Smooth muscle cell (in vitro differentiated cells): ENCODE data around the gene ZNF610. TPM values are rescaled to one million over a fixed set of nuclear protein-coding genes. Genes with fewer than 3 reads are reported as not detected.

Source experiments
- DNase-seq: peaks from one replicate; lab custom pipeline; 2025; ENCODE audit not compliant: unreplicated experiment; lab: John Stamatoyannopoulos, UW
- H2AFZ ChIP-seq: fragments of 200-600 bp; sonication (generic); 2 replicates; pipeline ENCODE4 v1.6.0; 2016; ENCODE audit warnings: antibody characterized with exemption, low read depth, mild to moderate bottlenecking
- H3F3A ChIP-seq: fragments of 200-600 bp; sonication (generic); 2 replicates; pipeline ENCODE4 v1.6.0; 2017; ENCODE audit warnings: antibody characterized with exemption, low read depth
- H3K27ac ChIP-seq: fragments of 200-600 bp; sonication (generic); 2 replicates; pipeline ENCODE4 v1.5.1; 2016; ENCODE audit warnings: low read depth, mild to moderate bottlenecking
- H3K27me3 ChIP-seq: fragments of 200-600 bp; sonication (generic); 2 replicates; pipeline ENCODE4 v1.6.1; 2016; ENCODE audit warnings: low read depth, mild to moderate bottlenecking
- H3K36me3 ChIP-seq: fragments of 200-600 bp; sonication (generic); 2 replicates; pipeline ENCODE4 v1.5.1; 2016; ENCODE audit warnings: low read depth
- H3K4me1 ChIP-seq: fragments of 200-600 bp; sonication (generic); 2 replicates; pipeline ENCODE4 v1.5.1; 2016; ENCODE audit warnings: low read depth
- H3K4me2 ChIP-seq: fragments of 200-600 bp; sonication (generic); 2 replicates; pipeline ENCODE4 v1.6.0; 2016; ENCODE audit warnings: mild to moderate bottlenecking
- H3K4me3 ChIP-seq: fragments of 200-600 bp; sonication (generic); 2 replicates; pipeline ENCODE4 v1.5.1; 2016; ENCODE audit warnings: mild to moderate bottlenecking
- H3K79me2 ChIP-seq: fragments of 200-600 bp; sonication (generic); 2 replicates; pipeline ENCODE4 v1.6.0; 2016; ENCODE audit warnings: low read depth, mild to moderate bottlenecking
- H3K9ac ChIP-seq: fragments of 200-600 bp; sonication (generic); 2 replicates; pipeline ENCODE4 v1.6.0; 2016; ENCODE audit warnings: low read depth
- H3K9me3 ChIP-seq: fragments of 200-600 bp; sonication (generic); replicated peaks from 2 replicates; pipeline ENCODE4 v1.5.1; 2016; ENCODE audit warnings: low read depth
- H4K20me1 ChIP-seq: fragments of 200-600 bp; sonication (generic); 2 replicates; pipeline ENCODE4 v1.6.0; 2016; ENCODE audit warnings: low read depth
- WGBS: methylation state at CpG from one replicate; pipeline ENCODE4 v1.1.7; 2016; ENCODE audit warnings: low lambda C conversion rate; 5-methylcytosine and 5-hydroxymethylcytosine counted together
- polyA plus RNA-seq: library from polyadenylated mRNA; unstranded; fragments of >200 nt; fragmentation: Nextera tagmentation; extraction: Ambion mirVana; gene quantifications from 2 replicates; pipeline ENCODE4 v1.2.1, GENCODE V29; 2016
- total RNA-seq: library from RNA; depleted of rRNA; stranded (reverse); fragments of >200 nt; gene quantifications from 2 replicates; pipeline ENCODE4 v1.2.3, GENCODE V29; 2014
- TF ChIP-seq, protein P1 (sequence below): fragments of 200-600 bp; sonication (generic); IDR thresholded peaks from 2 replicates; pipeline ENCODE4 v1.5.1; 2017; ENCODE audit warnings: borderline replicate concordance, mild to moderate bottlenecking, antibody characterized with exemption; ENCODE audit not compliant: insufficient read depth, poor library complexity, severe bottlenecking

Gene ZNF610
- total and polyA plus RNA-seq, 2 experiments from 2014 or later: 3.3 to 16.0 TPM

DNA sequence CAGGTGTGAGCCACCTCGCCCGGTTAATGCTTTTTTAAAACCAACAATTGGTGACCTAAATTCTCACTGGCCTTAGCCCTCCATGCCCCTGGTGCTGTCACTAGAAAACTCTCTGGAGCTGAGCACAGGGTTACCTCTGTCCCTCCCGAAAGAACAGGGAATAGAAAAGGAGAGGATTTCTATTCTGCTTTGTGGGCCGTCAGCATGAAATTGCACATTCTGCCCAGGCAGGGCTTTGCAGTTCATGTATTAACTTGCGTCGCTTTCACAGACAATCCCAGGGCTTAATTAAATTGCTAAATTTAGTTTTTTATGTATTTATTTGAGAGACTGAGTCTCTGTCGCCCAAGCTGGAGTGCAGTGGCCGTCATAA, 39.7 kb upstream of the ZNF610 start:
- WGBS: 37% methylated on average over 8 of the region's 8 CpGs
- Histone ChIP-seq H3K9ac (no peak overlapping the region), H2AFZ (peak overlapping the region; percentile 17), H3K36me3 (peaks cover 5% of the 10 kb centered on the region), H3F3A (peaks cover 9% of the 10 kb centered on the region), H4K20me1 (no peaks in the 10 kb centered on the region), H3K79me2 (no peaks in the 10 kb centered on the region), H3K4me3 (peak overlapping the region; percentile 97), H3K27ac (peak overlapping the region; percentile 25), H3K9me3 (no peaks in the 10 kb centered on the region), H3K4me1 (no peaks in the 10 kb centered on the region), H3K27me3 (no peaks in the 10 kb centered on the region), H3K4me2 (peak overlapping the region; percentile 97)
- TF ChIP-seq, protein P1, sequence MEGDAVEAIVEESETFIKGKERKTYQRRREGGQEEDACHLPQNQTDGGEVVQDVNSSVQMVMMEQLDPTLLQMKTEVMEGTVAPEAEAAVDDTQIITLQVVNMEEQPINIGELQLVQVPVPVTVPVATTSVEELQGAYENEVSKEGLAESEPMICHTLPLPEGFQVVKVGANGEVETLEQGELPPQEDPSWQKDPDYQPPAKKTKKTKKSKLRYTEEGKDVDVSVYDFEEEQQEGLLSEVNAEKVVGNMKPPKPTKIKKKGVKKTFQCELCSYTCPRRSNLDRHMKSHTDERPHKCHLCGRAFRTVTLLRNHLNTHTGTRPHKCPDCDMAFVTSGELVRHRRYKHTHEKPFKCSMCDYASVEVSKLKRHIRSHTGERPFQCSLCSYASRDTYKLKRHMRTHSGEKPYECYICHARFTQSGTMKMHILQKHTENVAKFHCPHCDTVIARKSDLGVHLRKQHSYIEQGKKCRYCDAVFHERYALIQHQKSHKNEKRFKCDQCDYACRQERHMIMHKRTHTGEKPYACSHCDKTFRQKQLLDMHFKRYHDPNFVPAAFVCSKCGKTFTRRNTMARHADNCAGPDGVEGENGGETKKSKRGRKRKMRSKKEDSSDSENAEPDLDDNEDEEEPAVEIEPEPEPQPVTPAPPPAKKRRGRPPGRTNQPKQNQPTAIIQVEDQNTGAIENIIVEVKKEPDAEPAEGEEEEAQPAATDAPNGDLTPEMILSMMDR: no peak
- no peak for DNase-seq

- H3K79me2 ChIP-seq: no peaks in the 10 kb centered on the region
- TF ChIP-seq, protein P1: no peak
- H3K9ac ChIP-seq: peak within 1 kb of the TSS; percentile 92
- no peaks in the 10 kb centered on the region for H3K9me3 ChIP-seq
- H3F3A ChIP-seq: peaks cover 9% of the 10 kb centered on the region
- H3K4me3 ChIP-seq: peak within 1 kb of the TSS; percentile 97
- H3K27me3 ChIP-seq: no peaks in the 10 kb centered on the region
- 3% methylated on average over 46 of the region's 75 CpGs for WGBS
- H4K20me1 ChIP-seq: no peaks in the 10 kb centered on the region
- peak within 1 kb of the TSS; percentile 97 for H3K4me2 ChIP-seq
- peak within 1 kb of the TSS; percentile 89 for H3K27ac ChIP-seq
- peak within 1 kb of the TSS; percentile 99 for H2AFZ ChIP-seq
- peaks cover 11% of the 10 kb centered on the region for H3K36me3 ChIP-seq
- no peaks in the 10 kb centered on the region for H3K4me1 ChIP-seq
- peak; percentile 71 for DNase-seq
Measured at GRCh38 chr19:52296773-52297600, 39.1 kb upstream of the ZNF610 start, which contains the start of gene ZNF480. TSS of gene ZNF480 (plus strand) at chr19:52297169. CDS start at chr19:52300413, 3,244 bp downstream.

GRCh38 chr19:52297601-52298364, 38.3 kb upstream of the ZNF610 start:
- Histone ChIP-seq H2AFZ (peak overlapping the region; percentile 99), H3K79me2 (no peaks in the 10 kb centered on the region), H4K20me1 (no peaks in the 10 kb centered on the region), H3K27ac (peak overlapping the region; percentile 89), H3K4me1 (no peaks in the 10 kb centered on the region), H3K4me3 (peak overlapping the region; percentile 97), H3K9ac (peak overlapping the region; percentile 92), H3K9me3 (no peaks in the 10 kb centered on the region), H3K27me3 (no peaks in the 10 kb centered on the region), H3K4me2 (peak overlapping the region; percentile 97), H3F3A (peaks cover 6% of the 10 kb centered on the region), H3K36me3 (peaks cover 14% of the 10 kb centered on the region)
- TF ChIP-seq, protein P1: no peak
- WGBS: 18% methylated on average over 18 of the region's 18 CpGs
- no peak for DNase-seq
